Ammon's horn (tissue), 1 donor: ENCODE data around the gene NEK1.

ENCODE experiments used
- DNase-seq: peaks from one replicate; pipeline ENCODE4 v3.0.0-alpha.2; 2016; ENCODE audit warnings: low spot score

Gene NEK1, protein sequence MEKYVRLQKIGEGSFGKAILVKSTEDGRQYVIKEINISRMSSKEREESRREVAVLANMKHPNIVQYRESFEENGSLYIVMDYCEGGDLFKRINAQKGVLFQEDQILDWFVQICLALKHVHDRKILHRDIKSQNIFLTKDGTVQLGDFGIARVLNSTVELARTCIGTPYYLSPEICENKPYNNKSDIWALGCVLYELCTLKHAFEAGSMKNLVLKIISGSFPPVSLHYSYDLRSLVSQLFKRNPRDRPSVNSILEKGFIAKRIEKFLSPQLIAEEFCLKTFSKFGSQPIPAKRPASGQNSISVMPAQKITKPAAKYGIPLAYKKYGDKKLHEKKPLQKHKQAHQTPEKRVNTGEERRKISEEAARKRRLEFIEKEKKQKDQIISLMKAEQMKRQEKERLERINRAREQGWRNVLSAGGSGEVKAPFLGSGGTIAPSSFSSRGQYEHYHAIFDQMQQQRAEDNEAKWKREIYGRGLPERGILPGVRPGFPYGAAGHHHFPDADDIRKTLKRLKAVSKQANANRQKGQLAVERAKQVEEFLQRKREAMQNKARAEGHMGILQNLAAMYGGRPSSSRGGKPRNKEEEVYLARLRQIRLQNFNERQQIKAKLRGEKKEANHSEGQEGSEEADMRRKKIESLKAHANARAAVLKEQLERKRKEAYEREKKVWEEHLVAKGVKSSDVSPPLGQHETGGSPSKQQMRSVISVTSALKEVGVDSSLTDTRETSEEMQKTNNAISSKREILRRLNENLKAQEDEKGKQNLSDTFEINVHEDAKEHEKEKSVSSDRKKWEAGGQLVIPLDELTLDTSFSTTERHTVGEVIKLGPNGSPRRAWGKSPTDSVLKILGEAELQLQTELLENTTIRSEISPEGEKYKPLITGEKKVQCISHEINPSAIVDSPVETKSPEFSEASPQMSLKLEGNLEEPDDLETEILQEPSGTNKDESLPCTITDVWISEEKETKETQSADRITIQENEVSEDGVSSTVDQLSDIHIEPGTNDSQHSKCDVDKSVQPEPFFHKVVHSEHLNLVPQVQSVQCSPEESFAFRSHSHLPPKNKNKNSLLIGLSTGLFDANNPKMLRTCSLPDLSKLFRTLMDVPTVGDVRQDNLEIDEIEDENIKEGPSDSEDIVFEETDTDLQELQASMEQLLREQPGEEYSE (N-terminal part only)

DNA sequence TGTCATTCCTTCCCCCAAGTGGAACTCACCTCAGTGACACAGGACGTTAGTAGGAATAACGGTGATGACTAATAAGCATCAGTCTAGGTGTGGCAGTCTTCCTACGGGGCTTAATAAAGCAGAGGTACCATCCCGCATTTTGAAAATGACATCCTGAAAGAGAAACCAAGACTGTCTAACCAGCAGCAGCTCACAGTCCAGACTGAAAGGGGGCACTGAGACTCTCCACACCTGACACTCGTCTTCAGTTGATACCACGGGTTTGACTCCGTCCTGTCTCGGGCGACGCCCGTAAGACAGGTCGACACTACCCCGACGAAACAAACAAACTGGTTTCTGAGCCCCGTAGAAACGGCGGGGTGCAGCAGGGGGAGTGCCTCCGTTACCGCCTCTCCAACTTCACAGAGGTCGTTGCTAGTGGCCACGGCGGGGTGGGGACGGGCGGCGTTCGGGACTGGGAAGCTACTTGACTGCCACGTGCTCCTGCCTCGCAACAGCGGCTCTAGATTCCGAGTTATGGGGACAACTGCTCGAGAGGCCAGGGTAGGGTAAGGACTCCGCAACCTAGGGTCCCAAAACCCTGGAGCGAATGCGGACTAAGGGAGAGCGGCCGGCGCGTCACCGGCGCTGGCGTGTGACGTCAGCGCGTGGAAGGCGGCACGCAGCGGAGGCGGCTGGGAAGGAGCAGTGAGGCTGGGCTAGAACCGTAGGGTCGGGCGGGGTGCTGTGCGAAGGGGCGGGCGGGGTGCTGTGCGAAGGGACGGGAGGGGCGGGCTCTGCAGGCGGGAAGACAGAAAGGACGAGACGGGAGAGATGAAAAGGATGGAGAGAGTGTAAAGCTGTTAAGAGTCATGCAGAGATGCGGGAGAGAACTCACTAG, at the start of gene NEK1:
Gene NEK1 (minus strand): TSS at position 593 of the 880 bp plus-strand sequence. CDS start 9,953 bp downstream, outside the sequence.
- DNase-seq = peak; percentile 97

DNA sequence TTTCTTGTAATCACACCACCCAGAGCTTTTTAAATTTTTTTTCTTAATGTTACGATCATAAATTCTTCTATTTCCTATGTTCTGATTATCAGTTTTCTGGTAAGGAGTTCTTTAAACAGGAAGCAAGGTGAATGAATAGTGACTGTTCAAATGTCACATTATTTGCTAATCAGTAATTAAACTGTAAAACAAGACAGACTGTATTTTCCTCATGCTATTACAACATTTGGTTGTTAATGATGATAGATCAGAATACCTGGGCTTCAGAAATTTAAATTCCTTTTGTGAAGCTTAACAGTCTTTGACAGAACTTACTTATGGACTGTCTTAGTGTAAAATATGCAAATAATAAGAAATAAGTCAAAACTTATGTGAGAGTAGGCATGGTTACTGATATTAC, 49.4 kb upstream of the NEK1 start:
- no peak for DNase-seq

DNA sequence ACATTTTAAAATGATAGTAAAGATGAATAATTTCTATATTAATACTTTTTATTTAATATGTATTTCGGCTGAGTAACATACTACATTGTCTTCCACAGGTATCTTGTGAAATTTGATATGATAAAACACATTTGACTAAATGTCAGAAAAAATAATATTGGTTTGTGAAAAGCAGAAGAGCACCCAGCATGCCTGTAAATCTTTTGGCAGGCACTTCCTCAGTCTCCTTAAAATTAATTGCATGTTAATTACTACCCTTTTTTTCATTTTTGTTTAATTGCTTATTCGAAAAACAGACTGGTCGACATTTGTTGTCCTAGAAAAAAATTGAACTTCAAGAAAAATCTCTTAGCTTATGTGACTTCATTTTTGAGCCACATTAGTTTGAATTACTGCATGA, 48.5 kb upstream of the NEK1 start:
- no peak for DNase-seq

DNA sequence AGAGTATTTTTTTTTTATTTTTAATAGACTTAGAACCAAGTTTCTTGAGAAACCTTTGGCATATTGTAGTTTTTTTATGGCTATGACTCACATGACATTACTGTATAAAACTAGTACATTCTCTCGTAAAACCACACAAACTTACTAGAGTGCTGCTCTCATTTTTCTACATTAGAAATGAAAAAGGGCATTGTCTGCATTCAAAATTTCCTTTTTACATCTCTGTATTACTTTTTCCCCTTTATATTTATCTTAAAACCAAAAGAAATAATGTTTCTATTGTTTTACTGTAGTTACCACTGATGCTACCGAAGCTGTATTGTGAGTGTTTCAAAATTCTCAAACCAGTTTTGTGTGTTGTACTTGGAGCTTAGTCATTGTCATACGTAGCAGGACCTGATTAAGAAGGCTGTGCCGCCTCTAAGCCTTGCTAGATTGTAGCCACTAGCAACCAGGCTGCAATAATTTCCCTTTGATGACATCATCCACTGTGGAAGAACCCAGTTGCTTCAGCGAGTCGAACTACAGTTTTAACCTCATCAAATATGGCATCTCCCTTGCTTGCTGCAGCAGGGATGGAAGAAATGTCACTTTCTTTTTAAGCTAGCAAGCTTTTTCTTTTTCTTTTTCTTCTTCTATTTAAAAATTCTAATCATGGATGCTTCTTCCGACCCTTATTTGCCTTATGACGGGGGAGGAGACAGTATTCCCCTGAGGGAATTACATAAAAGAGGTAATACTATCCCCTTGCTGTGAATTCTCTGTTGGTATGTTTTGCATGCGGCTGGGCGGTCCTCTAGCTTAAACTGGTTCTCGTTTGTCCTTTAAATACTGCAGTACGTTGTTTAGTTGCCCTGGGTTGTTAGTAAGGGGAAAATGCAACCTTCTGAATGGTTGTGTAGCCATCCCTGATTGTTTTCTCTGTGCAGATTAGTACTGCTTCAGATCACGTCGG, 47.6 kb upstream of the NEK1 start:
- DNase-seq = peak; percentile 93

DNA sequence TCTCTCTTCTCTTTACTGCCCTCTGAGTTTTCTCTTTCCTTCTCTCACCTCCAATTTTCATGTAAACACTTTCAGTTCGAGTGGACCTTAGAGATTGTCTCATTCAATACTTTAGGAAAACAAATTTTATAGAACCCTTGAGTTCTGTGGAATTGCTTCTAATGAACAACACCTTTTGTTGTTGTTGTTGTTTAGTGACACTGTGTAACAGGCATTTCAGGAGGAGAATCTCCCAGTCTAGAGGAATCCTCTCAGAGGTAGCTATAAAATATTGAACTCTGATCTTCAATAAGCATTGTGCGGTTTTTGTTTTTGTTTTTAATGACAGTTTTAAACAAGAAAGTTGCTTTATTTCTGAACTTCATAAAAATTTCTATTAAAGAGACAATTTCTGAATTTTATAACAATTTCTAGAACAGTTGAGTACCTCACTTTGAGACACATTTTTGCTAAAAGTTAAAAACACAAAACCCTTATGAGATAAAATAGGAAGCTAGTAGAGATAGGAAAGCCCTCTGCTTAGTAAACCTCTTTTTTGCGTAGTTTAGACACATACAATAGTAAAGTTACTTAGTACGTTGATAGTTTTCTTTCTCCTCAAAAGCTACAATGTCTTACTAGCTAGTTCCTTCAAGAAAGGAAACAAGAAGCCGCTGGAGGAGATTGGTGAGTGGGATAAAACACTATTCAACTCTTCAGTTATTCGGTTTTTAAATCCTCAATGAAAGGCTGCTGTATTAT, 46.8 kb upstream of the NEK1 start:
- DNase-seq = no peak

DNA sequence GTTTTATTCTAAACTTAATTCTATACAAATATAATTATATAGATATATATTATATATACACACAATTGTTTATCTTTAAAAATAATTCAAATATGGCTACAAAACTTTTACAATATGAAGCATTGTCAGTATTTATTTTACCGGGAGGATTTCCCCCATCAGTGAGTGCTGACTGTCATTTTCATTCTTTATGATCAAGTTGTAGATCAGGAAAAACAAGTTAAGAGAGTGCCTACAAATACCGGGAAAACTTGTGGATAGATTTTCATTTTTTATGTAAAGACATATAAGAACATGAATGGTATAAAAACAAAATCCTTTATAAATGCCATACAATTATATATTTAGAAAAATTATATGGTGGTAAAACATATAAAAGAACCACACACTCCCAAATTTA, 45.8 kb upstream of the NEK1 start:
- DNase-seq = no peak

DNA sequence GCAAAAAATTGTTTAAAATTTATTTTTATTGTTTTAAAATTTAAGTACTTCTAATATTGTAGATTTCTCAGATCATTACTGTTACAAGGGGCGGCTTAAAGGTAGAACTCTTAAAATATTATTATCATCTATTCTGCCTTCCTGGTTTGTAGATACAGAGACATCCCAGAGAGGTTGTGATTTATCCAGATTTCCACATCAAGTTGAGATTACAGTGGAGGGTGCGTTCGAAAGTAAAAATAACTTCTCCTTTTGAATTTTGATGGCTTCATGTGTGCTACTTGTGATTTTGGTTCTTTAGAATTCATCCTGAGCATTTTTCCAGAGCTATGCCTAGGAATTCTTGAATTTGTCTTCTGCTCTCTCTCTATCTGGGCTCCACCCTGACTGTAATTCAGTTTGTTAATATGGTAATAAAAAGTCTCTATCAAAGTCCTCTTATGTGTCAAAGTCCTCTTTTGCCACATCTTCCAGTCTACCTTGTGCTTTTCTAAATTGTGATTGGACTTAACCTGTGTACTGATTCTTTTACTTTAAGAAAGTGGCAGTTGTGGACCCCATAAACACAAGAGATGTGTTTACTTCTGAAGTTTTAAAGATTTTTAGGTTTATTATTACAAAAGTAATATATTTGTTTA, 45.2 kb upstream of the NEK1 start:
- DNase-seq = no peak

DNA sequence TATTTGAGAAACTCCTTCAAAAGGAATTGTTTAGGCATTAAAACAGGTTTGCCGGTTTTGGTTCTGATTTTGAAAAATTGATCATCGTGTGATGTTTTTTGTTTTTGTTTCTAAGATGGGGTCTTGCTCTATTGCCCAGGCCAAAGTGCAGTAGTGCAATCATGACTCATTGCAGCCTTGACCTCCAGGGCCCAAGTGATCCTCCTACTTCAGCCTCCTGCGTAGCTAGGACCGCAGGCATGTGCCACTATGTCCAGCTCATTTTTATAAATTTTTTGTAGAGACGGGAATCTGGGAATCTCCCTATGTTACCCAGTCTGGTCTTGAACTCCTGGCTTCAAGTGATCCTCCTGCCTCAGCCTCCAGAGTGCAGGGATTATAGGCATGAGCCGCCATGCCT, 43.0 kb upstream of the NEK1 start:
- no peak for DNase-seq

DNA sequence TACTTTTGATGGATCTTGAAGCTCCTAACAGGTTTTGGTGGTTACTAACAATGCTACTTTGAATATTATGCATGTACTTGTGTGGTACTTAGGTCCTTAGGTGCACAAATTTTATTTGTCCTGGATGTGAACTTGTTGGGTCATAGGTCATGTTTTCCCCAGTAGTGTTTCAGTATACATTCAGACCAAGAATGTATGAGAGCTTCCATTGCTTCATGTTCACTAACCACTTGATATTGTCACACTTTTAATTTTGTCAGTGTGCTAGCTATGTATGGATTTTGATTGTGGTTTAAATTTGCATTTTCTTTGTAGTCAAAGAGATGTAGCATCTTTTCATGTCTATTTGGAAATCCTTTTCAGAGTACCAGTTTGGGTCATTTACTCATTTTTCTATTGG, 40.2 kb upstream of the NEK1 start:
- DNase-seq = no peak

DNA sequence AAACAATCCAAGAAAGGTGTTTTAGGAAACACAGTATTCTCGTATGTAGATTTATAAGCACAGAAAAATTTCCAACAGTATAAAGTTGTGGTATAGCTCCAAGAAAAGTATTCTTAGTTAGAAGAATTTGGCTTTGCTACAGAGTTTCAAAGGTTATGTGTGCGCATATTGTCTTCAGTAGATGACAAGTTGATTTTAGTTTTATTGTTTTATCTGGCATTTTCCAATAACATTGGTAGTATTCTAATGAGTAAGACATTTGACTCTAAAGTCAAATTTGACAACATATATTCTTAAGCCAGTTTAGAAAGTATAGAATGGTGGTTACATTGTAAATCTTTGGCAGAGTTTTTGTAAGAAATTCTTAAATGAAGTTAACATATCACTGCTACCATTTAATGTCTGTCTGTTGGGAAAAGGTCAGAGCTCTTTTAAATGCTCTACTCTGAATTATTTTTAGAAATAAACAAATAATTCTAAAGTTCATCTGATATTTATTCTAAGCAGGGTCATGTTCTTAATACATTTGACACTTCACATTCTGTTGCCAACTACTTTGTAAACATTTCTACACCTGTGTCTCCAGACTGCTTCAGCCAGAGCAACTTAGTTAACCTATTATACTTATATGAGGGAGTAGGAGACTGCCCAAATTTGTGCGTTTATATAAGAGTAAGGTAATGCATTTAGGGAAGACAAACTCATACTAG, 38.0 kb upstream of the NEK1 start:
- DNase-seq = no peak

DNA sequence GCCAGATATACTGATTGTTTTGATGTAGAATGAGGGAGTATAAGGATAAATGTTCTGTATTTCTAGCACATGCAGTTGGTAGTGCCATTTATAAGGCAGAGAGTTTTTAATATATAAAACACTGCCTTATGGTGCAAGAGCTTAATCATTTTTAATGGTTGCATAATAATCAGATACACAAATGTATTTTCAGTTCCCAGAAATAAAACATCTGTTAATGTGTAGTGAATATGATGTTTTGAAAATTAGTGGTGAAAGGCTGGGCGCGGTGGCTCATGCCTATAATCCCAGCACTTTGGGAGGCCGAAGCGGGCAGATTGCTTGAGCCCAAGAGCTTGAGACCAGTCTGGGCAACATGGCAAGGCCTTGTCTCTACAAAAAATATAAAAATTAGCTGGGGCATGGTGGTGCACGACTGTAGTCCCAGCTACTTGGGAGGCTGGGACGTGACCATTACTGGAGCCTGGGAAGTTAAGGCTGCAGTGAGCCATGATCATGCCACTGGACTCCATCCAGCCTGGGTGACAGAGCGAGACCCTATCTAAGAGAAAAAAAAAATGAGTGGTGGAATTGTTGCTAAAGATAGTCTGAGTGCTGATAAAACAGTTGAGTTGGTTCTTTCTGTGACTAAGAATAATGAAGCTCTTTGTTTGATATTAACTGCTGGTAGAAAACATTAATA, 37.3 kb upstream of the NEK1 start:
- DNase-seq = no peak

DNA sequence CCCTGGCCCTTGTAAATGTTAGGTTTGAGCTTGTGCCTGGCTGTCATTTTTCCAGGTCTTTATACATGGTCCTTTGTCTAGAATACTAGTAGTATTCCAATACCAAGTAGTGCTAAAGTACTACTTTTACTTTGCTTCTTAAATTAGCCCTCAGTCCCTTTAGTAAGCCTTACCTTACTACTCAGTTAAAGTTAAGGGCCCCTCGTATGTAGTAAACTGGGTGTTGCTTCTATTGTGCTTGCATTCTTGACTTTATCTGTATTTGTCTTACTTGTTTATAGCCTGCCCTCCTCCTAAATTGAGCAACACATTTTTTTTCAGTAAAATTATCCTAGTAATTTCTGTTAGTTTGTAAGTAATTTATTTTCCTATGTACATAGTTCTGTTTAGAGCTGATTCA, 33.2 kb upstream of the NEK1 start:
- no peak for DNase-seq

DNA sequence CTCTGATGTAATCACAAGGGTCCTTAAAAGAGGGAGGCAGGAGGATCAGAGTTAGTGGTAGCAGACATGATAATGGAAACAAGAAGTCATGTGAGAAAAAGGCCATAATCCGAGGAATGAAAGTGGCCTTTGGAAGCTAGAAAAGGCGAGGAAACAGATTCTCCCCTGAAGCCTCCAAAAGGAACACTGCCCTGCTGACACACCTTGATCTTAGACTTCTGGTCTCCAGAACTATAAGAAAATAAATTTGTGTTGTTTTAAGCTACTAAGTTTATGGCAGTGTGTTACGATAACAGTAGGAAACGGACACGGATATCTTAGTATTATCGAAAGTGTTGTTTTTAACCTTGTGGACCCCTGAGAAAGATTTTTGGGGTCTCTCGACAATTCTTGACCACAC, 32.4 kb upstream of the NEK1 start:
- no peak for DNase-seq

DNA sequence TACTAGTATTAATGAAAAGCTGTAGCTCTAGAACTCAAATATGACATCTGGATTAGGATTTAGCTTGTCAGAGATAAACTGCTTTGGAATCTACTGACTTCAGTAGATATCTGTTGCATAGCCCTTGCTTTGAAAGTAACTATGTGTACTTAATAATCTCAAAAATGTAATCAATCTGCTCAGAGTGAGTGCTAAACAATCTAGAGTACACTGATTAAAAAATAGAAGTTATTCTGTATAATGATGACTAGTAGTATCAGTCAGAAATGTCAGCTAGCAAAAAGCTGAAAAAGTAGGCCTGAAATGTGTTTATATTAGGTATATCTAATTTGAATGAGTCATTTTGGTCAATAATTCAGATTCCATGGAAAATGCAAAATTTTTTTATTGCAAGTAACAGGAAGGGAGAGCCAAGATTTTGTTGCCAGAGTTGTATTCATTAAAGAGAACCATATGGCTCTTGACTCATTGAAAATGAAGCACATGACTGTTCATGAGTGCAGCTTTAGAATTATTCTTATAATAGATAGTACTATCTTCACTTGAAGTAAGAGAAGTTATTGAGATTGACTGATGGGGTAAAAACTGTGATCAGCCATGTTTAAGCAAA, 28.0 kb upstream of the NEK1 start:
- no peak for DNase-seq

DNA sequence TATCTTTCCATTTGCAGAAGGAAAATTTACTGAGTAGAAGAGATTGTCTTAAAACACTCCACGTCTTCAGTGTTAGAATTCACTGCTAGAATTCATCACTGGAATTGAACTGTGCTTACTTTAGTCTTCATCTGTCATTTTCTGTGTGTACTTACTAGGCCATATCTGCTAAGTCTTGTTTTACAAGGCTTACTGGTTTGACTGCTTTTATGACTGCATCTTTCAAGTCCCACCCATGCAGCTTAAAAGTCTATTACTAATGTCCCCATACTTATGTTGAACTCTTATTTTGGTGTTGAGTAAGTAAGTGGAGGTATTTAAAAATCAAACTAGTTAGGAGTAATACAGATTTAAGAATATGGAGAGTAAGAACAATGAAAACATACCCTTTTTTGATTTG, 22.6 kb upstream of the NEK1 start:
- DNase-seq = no peak

DNA sequence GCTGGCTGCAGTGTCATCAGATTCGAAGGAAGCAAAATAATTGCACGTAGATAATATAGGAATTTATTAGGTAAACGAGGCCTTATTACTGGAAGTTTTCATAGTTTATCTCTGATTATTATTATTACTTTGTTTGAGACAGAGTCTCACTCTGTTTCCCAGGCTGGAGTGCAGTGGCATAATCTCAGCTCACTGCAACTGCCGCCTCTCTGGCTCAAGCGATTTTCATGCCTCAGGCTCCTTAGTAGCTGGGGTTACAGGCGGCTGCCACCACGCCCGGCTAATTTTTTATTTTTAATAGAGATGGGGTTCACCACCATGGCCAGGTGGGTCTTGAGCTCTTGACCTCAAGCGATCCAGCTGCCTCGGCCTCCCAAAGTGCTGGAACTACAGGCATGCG, 20.5 kb upstream of the NEK1 start:
- DNase-seq = no peak

DNA sequence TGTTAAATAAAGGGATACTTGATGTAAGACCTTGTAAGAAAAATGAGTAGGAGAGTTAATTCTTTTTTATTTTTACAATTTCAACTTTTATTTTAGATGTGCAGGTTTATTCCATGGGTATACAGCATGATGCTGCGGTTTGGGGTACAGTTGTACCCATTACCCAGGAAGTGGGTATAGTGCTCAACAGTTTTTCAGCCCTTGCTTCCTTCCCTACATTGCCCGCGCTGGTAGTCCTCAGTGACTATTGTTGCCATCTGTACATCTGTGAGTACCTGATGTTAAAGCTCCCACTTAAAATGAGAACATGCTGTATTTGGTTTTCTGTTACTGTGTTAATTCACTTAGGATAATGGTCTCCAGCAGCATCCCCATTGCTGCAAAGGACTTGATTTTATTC, 17.7 kb upstream of the NEK1 start:
- no peak for DNase-seq

DNA sequence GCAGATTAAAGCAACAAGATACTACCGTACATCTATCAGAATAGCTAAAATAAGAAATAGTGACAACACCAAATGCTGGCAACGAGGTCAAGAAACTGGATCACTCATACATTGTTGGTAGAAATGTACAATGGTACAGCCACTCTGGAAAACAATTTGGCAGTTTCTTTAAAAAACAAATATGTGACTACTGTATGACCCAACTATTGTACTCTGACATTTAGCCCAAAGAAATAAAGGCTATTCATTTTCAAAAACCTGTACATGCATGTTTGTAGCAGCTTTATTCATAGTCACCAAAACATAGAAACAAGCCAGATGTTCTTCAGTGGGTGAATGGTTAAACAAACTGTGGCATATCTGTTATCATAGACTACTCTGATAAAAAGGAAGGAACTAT, 16.2 kb upstream of the NEK1 start:
- DNase-seq = no peak
